EH (cell line): Measurements from ENCODE around the gene MAST4.
"Not testable (repeated sequence)": the region's sequence is repeated elsewhere in the genome, so short reads cannot be mapped to it uniquely, and the experiment has no call there.

Source experiments
- DNase-seq: peaks from one replicate; pipeline ENCODE4 v3.0.0-alpha.2; 2015; ENCODE audit warnings: low read depth

The MAST4 gene

DNA sequence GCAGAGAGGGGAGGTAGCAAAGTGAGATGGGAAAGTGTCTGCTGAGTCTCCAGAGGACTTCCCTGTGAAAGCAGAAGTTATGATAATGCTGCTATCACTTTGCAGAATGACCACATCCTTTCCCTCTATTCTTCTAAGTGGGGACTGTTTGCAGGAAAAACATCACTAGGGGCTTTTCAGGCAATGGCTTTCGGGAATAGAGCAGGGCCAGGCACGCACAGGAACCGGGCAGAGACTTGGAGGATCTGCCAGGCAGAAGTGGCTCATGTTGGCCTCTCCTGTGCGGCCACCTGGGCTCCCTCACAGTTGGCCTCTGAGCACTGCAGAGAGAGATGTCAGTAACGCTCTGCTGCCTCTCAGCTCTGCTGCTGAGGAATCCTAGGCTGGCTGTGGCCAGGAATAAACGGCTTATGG is 214.7 kb downstream of the MAST4 start:
- DNase-seq: no peak

DNA sequence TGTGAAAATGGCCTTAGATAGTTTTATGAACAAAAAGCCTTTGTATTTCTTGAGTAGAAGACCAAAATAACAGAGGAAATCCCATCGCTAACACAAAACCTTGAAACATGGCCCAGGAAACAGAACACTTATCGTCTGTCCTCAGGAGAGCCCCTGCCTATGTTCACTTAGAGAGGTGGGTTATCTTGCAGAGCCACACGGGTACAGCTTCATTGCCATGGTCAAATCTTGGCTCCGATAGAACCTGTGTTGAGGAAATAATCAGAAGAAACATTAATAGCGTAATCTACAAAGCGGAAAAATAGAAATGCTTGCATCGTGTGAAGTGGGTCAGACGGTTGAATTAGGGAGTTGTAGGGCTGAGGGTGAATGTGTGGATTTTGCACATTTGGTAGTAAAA is 216.1 kb downstream of the MAST4 start:
- DNase-seq: no peak

GRCh38 chr5:66813306-66813705 is 217.1 kb downstream of the MAST4 start:
- DNase-seq: no peak

DNA sequence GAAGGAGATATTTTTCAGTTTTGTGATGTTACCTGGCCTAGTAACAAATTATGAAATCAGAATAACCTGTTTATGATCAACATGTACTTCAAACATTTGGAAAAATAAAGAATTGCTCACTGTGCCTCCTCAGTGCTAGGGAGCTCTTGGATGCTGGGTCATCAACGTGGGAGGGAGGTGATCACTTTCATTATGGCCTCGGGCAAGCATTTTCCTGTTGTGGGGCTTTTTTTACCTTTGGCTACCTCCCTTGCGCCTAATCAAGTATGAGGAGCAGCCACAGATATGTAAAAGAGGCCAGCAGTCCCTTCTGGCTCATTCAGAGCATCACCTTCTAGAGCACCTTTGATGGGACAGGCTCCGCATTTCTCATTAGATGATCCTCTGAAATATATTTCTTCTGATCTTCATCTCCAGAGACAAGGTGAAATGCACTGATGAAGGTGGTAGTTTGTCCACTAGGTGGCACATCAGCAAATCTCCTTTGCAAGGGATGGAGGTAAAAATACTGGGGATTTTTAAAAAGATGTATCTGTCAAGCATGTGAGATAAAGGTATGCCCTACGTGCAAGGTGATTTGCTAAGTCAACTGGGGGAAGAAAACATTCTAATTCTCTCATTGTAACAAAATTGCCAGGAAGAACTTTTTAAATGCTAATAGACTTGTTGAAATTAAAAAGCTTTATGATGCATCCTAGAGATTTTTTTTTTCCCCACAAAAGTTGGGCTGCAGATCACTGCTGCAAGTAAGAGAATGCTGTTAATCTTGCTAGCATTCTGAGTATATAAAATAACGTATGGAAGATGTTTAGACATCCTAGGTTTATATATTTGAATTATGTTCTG is 218.2 kb downstream of the MAST4 start:
- peak; percentile 42 for DNase-seq

- no peak for DNase-seq
Measured at GRCh38 chr5:66818304-66818934, 222.2 kb downstream of the MAST4 start.

GRCh38 chr5:66818935-66819328 is 222.7 kb downstream of the MAST4 start:
- no peak for DNase-seq

DNA sequence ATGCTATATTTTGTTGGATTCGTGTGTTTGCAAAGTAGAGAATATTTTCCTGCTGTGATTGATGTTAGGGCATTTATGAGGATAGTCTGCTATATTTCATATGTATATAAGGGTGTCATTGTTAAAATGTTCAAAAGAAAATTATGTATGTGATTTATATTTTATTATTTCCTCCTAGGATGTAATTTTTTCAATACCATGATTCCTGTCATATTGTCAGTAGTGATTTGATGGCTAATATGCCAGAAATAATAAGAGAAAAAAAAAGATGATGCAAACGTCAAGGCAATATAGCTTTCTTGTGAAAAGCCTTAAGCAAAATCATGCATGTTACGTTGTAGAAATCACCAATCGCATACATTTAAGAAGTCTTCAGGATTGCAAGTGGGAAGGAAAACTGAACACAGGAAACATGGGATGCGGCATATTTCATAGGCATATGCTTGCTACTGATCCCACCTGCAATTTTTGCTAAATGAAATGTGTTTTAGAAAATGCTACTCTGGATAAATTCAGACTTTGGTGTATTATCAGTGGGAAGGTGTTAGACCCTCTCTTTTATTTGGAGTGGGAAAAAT is 224.5 kb downstream of the MAST4 start:
- no peak for DNase-seq

DNA sequence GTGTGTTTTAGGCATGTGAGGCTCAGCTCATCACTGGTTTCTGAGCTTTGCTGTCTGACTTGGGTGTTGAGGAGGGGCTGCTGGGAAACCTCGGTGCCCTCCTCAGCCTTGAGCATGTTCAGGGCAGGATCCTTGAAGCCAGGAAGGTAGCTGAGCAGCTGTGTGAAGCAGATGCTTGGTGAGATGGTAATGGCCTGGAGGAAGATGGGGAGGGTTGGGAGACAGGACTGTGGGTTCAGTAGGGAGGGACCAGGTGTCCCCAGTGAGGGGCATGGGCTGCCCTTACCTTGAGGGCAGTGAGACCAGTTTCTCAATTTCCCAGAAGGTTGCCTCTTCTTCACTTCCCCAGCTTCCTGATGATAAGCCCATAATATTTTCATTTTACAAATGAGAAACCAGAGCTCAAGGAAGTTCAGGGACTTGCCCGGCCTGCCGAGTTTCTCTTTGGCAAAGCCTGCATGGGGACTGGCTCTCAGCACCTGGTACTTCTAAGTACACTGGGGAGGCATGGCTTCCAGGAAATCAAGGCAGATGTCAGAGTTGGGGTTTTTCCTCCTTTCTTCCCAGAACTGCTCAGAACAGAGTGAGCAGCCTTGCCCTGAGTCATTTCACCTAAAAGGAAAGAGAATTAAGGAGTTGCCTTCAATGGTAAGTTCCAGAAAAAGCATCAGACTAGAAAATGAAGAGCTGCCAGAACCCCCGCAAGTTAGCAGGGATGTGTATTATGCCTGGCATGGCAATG is 225.7 kb downstream of the MAST4 start:
- no peak for DNase-seq

- DNase-seq: not testable (repeated sequence)
Measured at GRCh38 chr5:66822906-66823305, 226.7 kb downstream of the MAST4 start.

DNA sequence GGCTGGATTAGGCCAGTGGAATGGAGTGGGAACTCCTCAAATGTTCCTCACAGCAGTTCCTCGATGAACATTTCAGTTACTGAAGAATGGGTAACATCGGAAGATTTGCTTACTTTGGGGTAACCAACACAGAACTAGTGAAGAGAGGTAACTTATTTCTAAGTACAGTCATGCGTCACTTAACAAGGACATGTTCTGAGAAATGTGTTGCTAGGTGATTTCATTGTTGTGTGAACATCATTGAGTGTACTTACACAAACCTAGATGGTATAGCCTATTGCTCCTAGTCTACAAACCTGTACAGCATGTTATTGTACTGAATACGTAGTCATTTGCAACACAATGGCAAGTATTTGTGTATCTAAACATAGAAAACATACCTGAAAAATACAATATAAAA is 228.3 kb downstream of the MAST4 start:
- DNase-seq: no peak

GRCh38 chr5:66826263-66826662 is 230.1 kb downstream of the MAST4 start:
- DNase-seq: no peak

DNA sequence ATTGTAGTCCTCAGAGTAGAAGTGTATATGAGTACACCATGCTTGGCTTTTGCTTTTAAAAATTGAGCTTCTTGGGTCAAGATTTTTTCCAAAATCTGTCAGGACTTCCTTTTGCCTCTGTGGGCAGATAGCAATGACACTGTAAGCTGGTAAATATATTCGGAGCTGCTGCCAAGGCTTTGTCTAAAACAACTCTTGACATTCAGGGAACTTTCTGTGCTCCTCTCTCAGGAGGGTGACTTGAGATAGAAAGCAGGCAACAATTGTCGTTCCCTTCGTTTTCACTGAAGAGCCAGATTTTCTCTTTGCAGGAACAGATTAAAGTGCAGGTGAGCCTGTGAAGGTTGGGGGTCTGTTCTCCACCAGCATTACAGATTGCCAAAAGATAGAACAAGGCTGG is 230.5 kb downstream of the MAST4 start:
- DNase-seq: no peak

DNA sequence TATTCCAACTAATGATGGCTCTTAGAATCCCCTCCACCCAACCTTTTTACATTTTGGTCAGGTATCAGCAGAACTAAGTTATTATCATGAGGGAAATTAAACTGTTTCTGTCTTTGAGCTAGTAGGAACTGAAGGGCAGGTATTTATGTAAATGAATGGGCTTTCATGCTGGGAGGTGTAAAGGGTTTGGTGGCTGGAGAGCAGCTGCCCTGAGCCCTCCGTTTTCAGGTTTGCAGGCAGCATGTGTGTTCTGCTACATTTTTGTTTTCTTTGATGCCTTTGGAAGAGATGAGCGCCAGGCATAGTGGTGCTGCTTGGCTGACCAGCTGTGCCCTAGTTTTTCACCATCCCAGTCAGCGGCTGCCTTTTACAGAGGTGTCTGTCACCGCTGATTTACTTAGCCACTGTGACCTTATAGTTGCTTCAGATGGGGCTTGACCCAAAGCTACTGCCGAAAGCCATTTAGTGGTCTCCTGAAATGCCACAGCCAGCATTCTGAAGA is 231.9 kb downstream of the MAST4 start:
- no peak for DNase-seq

- DNase-seq: peak; percentile 51
Measured at GRCh38 chr5:66828548-66829357, 232.6 kb downstream of the MAST4 start.

DNA sequence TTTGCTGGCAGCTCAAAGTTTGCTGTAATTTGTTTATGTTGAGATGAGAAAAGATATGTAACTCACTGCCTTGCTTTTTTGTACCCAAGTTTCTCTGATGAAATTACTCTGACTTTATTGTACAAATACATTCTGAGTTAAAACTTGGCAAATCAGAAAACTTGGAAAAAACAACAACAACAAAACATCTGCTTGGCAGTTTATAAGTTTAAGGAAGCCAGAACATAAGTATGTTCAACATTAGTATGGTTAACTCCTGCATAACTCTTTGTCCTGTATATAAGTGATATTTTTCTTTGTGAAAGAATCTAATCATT is 233.1 kb downstream of the MAST4 start:
- no peak for DNase-seq

GRCh38 chr5:66829826-66830225 is 233.6 kb downstream of the MAST4 start:
- DNase-seq: no peak

GRCh38 chr5:66830636-66831035 is 234.4 kb downstream of the MAST4 start:
- DNase-seq: no peak

DNA sequence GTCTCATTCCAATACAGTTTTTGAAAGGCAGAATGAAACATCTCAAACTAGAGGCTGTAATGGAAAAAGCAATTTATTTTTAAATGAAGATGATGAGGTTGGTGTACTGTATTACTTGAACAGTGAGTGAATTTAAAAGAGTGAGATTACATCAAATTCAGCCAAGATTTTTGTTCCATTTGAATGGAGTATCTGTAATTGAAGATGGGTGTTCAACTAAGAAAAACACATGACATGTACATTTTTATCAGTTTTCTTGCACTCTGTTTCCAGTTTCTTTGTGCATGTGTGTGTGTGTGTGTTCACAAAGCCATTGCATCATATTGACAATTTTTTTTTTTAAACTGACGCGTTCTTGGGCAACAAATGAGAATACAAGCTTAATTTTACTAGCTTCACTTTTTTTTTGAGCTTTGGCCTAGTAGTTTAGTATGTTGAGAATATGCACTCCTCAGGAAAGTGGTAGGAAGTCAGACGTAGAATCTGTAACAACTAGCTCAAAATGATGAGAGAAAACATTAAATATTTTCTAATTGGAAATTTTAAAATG is 243.5 kb downstream of the MAST4 start:
- DNase-seq: no peak

- DNase-seq: no peak
Measured at GRCh38 chr5:66840511-66841013, 244.4 kb downstream of the MAST4 start.

GRCh38 chr5:66841264-66841663 is 245.1 kb downstream of the MAST4 start:
- no peak for DNase-seq

GRCh38 chr5:66842540-66842939 is 246.3 kb downstream of the MAST4 start:
- DNase-seq: no peak
